ENCODE results near the gene EFHC1. TPM values are rescaled to one million over a fixed set of nuclear protein-coding genes. Genes with fewer than 3 reads are reported as not detected.

Gene EFHC1
- total and polyA plus RNA-seq, 2 of the 13 experiments (the other 11 are each of a cell fraction or from before 2014, with no cell fraction given): 23.4 to 29.5 TPM

- TF ChIP-seq, protein P1, sequence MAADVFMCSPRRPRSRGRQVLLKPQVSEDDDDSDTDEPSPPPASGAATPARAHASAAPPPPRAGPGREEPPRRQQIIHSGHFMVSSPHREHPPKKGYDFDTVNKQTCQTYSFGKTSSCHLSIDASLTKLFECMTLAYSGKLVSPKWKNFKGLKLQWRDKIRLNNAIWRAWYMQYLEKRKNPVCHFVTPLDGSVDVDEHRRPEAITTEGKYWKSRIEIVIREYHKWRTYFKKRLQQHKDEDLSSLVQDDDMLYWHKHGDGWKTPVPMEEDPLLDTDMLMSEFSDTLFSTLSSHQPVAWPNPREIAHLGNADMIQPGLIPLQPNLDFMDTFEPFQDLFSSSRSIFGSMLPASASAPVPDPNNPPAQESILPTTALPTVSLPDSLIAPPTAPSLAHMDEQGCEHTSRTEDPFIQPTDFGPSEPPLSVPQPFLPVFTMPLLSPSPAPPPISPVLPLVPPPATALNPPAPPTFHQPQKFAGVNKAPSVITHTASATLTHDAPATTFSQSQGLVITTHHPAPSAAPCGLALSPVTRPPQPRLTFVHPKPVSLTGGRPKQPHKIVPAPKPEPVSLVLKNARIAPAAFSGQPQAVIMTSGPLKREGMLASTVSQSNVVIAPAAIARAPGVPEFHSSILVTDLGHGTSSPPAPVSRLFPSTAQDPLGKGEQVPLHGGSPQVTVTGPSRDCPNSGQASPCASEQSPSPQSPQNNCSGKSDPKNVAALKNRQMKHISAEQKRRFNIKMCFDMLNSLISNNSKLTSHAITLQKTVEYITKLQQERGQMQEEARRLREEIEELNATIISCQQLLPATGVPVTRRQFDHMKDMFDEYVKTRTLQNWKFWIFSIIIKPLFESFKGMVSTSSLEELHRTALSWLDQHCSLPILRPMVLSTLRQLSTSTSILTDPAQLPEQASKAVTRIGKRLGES (CRISPR knock-in tag; IDR thresholded peaks at IDR 0.05; ENCODE audit: borderline replicate concordance): 0 out of 2 replicates have a peak, but pooled peaks have one; percentile 16
- TF ChIP-seq, protein P2, sequence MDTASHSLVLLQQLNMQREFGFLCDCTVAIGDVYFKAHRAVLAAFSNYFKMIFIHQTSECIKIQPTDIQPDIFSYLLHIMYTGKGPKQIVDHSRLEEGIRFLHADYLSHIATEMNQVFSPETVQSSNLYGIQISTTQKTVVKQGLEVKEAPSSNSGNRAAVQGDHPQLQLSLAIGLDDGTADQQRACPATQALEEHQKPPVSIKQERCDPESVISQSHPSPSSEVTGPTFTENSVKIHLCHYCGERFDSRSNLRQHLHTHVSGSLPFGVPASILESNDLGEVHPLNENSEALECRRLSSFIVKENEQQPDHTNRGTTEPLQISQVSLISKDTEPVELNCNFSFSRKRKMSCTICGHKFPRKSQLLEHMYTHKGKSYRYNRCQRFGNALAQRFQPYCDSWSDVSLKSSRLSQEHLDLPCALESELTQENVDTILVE (CRISPR knock-in tag; IDR thresholded peaks at IDR 0.05): no peak
- TF ChIP-seq NR2F2 (IDR thresholded peaks at IDR 0.05; ENCODE audit: borderline replicate concordance, low read depth) (no peak), GABPB1 (CRISPR knock-in tag; IDR thresholded peaks at IDR 0.05) (no peak), NFATC3 (CRISPR knock-in tag; IDR thresholded peaks at IDR 0.05) (no peak), REST (IDR thresholded peaks at IDR 0.05; ENCODE audit: borderline replicate concordance in 1 of 2, low read depth in 1 of 2, low read length in 2 of 2) (no peak)
These were observed 123.1 kb downstream of the EFHC1 start (continued) for GRCh38 chr6:52543262-52543661.
